ENCODE results near the gene MEGF9. TPM values are rescaled to one million over a fixed set of nuclear protein-coding genes. Genes with fewer than 3 reads are reported as not detected.
"Not testable (repeated sequence)": the region's sequence is repeated elsewhere in the genome, so short reads cannot be mapped to it uniquely, and the experiment has no call there.

Gene MEGF9
- total RNA-seq, 4 donors from 2014 or later = 49.0 to 59.0 (median 57.0) TPM

DNA sequence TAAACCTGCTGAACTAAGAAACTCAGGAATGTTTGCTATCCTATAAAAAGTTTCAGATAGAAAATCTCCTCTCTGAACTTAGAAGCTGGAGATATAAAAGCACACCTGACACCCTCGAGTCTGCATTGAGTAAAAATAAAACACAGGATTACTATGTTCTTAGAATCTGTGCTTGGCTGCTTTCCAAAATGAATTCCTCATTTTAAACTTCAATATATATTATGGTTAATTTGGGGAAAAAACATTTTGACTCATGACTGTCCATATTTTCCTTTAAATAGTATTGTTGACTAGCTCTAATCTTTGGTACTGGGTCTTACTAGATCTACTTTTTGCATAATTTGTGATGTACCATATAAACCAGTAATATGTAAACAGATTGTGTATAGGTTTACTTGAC, 42.3 kb upstream of the MEGF9 start:
- TF ChIP-seq, protein P1, sequence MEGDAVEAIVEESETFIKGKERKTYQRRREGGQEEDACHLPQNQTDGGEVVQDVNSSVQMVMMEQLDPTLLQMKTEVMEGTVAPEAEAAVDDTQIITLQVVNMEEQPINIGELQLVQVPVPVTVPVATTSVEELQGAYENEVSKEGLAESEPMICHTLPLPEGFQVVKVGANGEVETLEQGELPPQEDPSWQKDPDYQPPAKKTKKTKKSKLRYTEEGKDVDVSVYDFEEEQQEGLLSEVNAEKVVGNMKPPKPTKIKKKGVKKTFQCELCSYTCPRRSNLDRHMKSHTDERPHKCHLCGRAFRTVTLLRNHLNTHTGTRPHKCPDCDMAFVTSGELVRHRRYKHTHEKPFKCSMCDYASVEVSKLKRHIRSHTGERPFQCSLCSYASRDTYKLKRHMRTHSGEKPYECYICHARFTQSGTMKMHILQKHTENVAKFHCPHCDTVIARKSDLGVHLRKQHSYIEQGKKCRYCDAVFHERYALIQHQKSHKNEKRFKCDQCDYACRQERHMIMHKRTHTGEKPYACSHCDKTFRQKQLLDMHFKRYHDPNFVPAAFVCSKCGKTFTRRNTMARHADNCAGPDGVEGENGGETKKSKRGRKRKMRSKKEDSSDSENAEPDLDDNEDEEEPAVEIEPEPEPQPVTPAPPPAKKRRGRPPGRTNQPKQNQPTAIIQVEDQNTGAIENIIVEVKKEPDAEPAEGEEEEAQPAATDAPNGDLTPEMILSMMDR (IDR thresholded peaks at IDR 0.05) = no peak
- no peak for TF ChIP-seq POLR2A (IDR thresholded peaks at IDR 0.05)
- intact Hi-C loops (cut with DNase I; ENCODE audit: low total_unique reads) = loop anchor here (10.0 kb wide), 1 partner anchor 298 kb away; the partner anchor contains the start of gene C5
- no peak overlapping the region for H3K4me3 ChIP-seq (ENCODE audit: low read depth, poor library complexity, severe bottlenecking)
- WGBS, 2 donors = 10 to 18% methylated on average over 1 of the region's 1 CpG
- no peak for DNase-seq (ENCODE audit: low spot score in 2 of 2)

DNA sequence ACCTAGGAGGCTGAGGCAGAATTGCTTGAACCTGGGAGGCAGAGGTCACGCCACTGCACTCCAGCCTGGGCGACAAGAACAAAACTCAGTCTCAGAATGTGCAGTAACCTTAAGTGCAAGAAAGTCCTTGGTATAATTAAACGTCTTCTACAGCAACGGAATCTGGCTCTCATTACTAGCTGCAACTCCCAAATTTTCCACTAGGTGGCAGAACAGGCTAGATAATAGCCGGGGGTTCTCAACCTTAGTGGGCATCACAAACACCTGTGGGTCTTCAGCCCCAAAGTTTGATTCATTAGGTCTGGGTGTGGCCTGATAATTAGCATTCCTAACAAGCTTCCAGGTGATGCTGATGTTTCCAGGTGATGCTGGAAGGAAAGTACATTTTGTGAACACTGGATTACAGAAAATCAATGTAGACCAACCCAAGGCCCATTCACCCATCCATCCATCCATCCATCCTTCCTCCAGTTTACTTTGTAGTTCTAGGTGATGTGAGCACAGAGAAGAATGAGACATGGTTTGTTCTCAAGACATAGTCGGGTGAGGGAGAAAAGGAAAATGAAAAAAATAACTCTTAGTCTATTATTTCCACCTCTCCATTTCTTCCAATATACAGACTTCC, 41.7 kb upstream of the MEGF9 start:
- WGBS, 2 donors = 13 to 16% methylated on average over 6 of the region's 6 CpGs
- H3K4me3 ChIP-seq (ENCODE audit: low read depth, poor library complexity, severe bottlenecking) = no peak overlapping the region
- TF ChIP-seq, protein P1 (IDR thresholded peaks at IDR 0.05) = peak in 1 of 3 donors; percentile 78
- TF ChIP-seq POLR2A (IDR thresholded peaks at IDR 0.05) = no peak
- intact Hi-C loops (cut with DNase I; ENCODE audit: low total_unique reads) = loop anchor here (10.0 kb wide), 1 partner anchor 299 kb away; the partner anchor contains the start of gene C5
- DNase-seq (ENCODE audit: low spot score in 2 of 2) = peak in 1 of 2 donors; percentile 71

DNA sequence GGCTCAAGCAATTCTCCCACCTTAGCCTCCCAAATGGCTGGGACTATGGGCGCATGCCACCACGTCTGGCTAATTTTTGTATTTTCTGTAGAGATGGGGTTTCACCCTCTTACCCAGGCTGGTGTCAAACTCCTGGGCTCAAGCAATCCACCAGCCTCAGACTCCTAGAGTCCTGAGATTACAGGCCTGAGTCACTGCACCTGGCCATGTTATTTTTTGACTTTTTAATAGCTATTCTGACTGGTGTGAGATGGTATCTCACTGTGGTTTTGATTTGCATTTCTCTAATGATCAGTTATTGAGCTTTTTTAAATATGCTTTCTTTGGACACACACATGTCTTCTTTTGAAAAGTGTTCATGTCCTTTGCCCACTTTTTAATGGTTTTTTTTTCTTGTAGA, 40.8 kb upstream of the MEGF9 start:
- no peak for TF ChIP-seq POLR2A (IDR thresholded peaks at IDR 0.05)
- TF ChIP-seq, protein P1 (IDR thresholded peaks at IDR 0.05) = no peak
- H3K4me3 ChIP-seq (ENCODE audit: low read depth, poor library complexity, severe bottlenecking) = no peak overlapping the region
- 94 to 98% methylated on average over 2 of the region's 2 CpGs for WGBS, 2 donors
- no peak for DNase-seq (ENCODE audit: low spot score in 2 of 2)
- intact Hi-C loops (cut with DNase I; ENCODE audit: low total_unique reads) = loop anchor here (10.0 kb wide), 1 partner anchor 300 kb away; the partner anchor contains the start of gene C5

DNA sequence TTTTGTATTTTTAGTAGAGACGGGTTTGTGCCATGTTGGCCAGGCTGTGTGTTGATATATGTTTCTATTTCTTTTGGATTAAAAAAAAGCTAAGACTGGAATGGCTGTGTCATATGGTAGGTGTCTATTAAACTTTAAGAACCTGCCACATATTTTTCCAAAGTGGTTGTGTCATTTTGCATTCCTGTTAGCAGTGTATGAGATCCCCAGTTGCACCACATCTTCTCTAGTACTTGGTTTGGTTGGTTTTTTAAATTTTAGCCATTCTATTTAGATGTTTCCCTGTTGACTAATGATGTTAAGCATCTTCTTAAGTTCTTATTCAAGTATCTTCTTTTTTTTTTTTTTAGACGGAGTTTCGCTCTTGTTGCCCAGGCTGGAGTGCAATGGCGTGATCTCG, 36.2 kb upstream of the MEGF9 start:
- WGBS, 2 donors = 92 to 95% methylated on average over 5 of the region's 5 CpGs
- DNase-seq (ENCODE audit: low spot score in 2 of 2) = no peak
- intact Hi-C loops (cut with DNase I; ENCODE audit: low total_unique reads) = loop anchor here (10.0 kb wide), 1 partner anchor 304 kb away; the partner anchor contains the start of gene C5
- H3K4me3 ChIP-seq (ENCODE audit: low read depth, poor library complexity, severe bottlenecking) = no peak overlapping the region
- TF ChIP-seq, protein P1 (IDR thresholded peaks at IDR 0.05) = no peak
- TF ChIP-seq POLR2A (IDR thresholded peaks at IDR 0.05) = no peak

DNA sequence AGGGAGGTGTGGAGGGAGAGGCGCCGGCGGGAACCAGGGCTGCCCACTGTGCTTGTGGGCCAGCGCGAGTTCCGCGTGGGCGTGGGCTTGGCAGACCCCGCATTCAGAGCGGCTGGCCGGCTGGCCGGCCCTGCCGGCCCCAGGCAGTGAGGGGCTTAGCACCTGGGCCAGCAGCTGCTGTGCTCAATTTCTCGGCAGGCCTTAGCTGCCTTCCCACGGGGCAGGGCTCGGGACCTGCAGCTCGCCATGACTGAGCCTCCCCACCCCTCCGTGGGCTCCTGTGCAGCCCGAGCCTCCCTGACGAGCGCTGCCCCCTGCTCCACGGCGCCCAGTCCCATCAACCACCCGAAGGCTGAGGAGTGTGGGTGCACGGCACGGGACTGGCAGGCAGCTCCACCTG, 32.1 kb upstream of the MEGF9 start:
- H3K4me3 ChIP-seq (ENCODE audit: low read depth, poor library complexity, severe bottlenecking); intact Hi-C loops (cut with DNase I; ENCODE audit: low total_unique reads); DNase-seq (ENCODE audit: low spot score in 2 of 2): not testable (repeated sequence)
- WGBS, 2 donors = 91 to 97% methylated on average over 23 to 26 of the region's 26 CpGs

DNA sequence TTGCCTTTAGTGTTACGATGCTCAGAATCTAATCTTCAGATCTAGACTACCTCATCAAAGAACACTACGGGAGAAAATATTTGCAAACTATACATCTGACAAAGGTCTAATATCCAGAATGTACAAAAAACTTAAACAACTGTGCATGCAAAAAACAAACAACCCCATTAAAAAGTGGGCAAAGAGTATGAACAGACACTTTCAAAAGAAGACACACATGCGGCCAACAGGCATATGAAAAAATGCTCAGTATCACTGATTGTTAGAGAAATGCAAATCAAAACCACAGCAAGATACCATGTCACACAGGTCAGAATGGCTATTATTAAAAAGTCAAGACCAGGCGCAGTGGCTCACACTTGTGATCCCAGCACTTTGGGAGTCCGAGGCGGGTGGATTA, 31.0 kb upstream of the MEGF9 start:
- H3K4me3 ChIP-seq (ENCODE audit: low read depth, poor library complexity, severe bottlenecking) = no peak overlapping the region
- no peak for TF ChIP-seq POLR2A (IDR thresholded peaks at IDR 0.05)
- TF ChIP-seq, protein P1 (IDR thresholded peaks at IDR 0.05) = no peak
- WGBS, 2 donors = 88 to 93% methylated on average over 6 of the region's 6 CpGs
- no peak for DNase-seq (ENCODE audit: low spot score in 2 of 2)
- intact Hi-C loops (cut with DNase I; ENCODE audit: low total_unique reads) = no loop called here
